GM23338 (cell line): ENCODE results near the gene DTHD1.

ENCODE experiments used
- ETS1 ChIP-seq: IDR thresholded peaks from 2 replicates; pipeline ENCODE4 v1.6.1; 2016; ENCODE audit warnings: antibody characterized with exemption
- EZH2 ChIP-seq: fragments of 200-600 bp; sonication (generic); IDR thresholded peaks from one replicate; pipeline ENCODE4 v1.8.0; 2017; ENCODE audit warnings: antibody characterized with exemption, mild to moderate bottlenecking, low read depth; ENCODE audit not compliant: unreplicated experiment

GRCh38 chr4:36316607-36317006 is 35.2 kb downstream of the DTHD1 start:
- TF ChIP-seq EZH2 (no peak), ETS1 (no peak)
